Peyer's patch (tissue), 4 donors: ENCODE measurements around the gene GNAI3.

Experiments used
- CTCF ChIP-seq, 6 experiments: fragments of 450-650 bp in 4 of 6; fragments of 200-600 bp in 2 of 6; sonication (generic) in 1 of 6; IDR thresholded peaks; one replicate each; pipeline ENCODE4 v1.5.1; 2017 to 2019; ENCODE audit warnings: antibody characterized with exemption in 6 of 6, mild to moderate bottlenecking in 3 of 6, moderate library complexity in 1 of 6
- POLR2A ChIP-seq, 2 donors: fragments of 450-650 bp; IDR thresholded peaks; one replicate each; pipeline ENCODE4 v1.5.1; 2017; ENCODE audit warnings: antibody characterized with exemption in 2 of 2, mild to moderate bottlenecking in 2 of 2, moderate library complexity in 2 of 2

- no peak for TF ChIP-seq CTCF (IDR thresholded peaks at IDR 0.05)
- TF ChIP-seq POLR2A (IDR thresholded peaks at IDR 0.05): no peak
Measured at GRCh38 chr1:109622137-109622892, 73.9 kb downstream of the GNAI3 start.
